CD4-positive, alpha-beta T cell (primary cell): Measurements from ENCODE around the gene UGT1A6. TPM values are rescaled to one million over a fixed set of nuclear protein-coding genes. Genes with fewer than 3 reads are reported as not detected.
A peak's percentile ranks its signal among the peaks of the same experiment; 100 is the strongest.

Experiments
- ATAC-seq: fragments of 200-7000 bp; cut with Tn5 transposase; one replicate; pipeline ENCODE4 v1.10.0; 2022; ENCODE audit warnings: mild to moderate bottlenecking; ENCODE audit not compliant: poor library complexity
- CTCF ChIA-PET: fragments of 350-600 bp; sonication (Branson Sonifier 250); formaldehyde crosslinking; loops from one replicate; lab custom pipeline; 2021; ENCODE audit warnings: antibody characterized with exemption, inconsistent platforms; lab: Charles Lee
- POLR2A ChIA-PET: fragments of 350-600 bp; sonication (Branson Sonifier 250); formaldehyde crosslinking; loops from one replicate; lab custom pipeline; 2021; ENCODE audit warnings: antibody characterized with exemption, inconsistent platforms; lab: Charles Lee
- DNase-seq, 14 experiments: peaks; one replicate each; pipeline ENCODE4 v3.0.0-alpha.2; 2013 to 2020; ENCODE audit warnings: mixed read lengths in 2 of 14
- H3K27ac ChIP-seq, 2 donors: one replicate each; pipeline versions ENCODE4 v1.5.1 to v1.7.0; 2013; ENCODE audit warnings: low read length in 2 of 2, low read depth in 1 of 2, mild to moderate bottlenecking in 1 of 2
- H3K27me3 ChIP-seq, 2 experiments: 1 replicate in 1 of 2; 2 replicates in 1 of 2; pipeline versions ENCODE4 v1.6.1 to v1.7.0; 2013; ENCODE audit warnings: low read length in 2 of 2, control low read depth in 1 of 2, mild to moderate bottlenecking in 1 of 2, moderate library complexity in 1 of 2; ENCODE audit not compliant: insufficient read depth in 2 of 2, control insufficient read depth in 1 of 2
- H3K36me3 ChIP-seq: one replicate; pipeline ENCODE4 v1.6.1; 2013; ENCODE audit warnings: low read length, control low read depth; ENCODE audit not compliant: insufficient read depth
- H3K4me1 ChIP-seq: one replicate; pipeline ENCODE4 v1.6.1; 2013; ENCODE audit warnings: low read length, control low read depth; ENCODE audit not compliant: insufficient read depth
- H3K4me3 ChIP-seq: one replicate; pipeline ENCODE4 v1.5.1; 2013; ENCODE audit warnings: mild to moderate bottlenecking, low read length, moderate library complexity
- H3K9me3 ChIP-seq, 2 experiments: 1 replicate in 1 of 2; 2 replicates in 1 of 2; pipeline versions ENCODE4 v1.6.1 to v1.7.0; 2013; ENCODE audit warnings: low read length in 2 of 2, mild to moderate bottlenecking in 2 of 2, control low read depth in 1 of 2, moderate library complexity in 1 of 2; ENCODE audit not compliant: control insufficient read depth in 1 of 2, insufficient read depth in 1 of 2
- H3K27ac Mint-ChIP-seq: one replicate; pipeline ENCODE4 v1.8.0; 2020; ENCODE audit warnings: mixed read lengths
- H3K27me3 Mint-ChIP-seq: one replicate; pipeline ENCODE4 v1.8.0; 2021; ENCODE audit warnings: mixed read lengths
- H3K36me3 Mint-ChIP-seq: one replicate; pipeline ENCODE4 v1.8.0; 2021; ENCODE audit warnings: low read depth, mixed read lengths
- H3K4me1 Mint-ChIP-seq: one replicate; pipeline ENCODE4 v1.8.0; 2021; ENCODE audit warnings: low read depth, mixed read lengths
- H3K4me3 Mint-ChIP-seq: one replicate; pipeline ENCODE4 v1.8.0; 2020; ENCODE audit warnings: mild to moderate bottlenecking, mixed read lengths
- H3K9me3 Mint-ChIP-seq: one replicate; pipeline ENCODE4 v1.8.0; 2020; ENCODE audit warnings: mixed read lengths
- CTCF ChIP-seq: fragments of 200-600 bp; IDR thresholded peaks from one replicate; pipeline ENCODE4 v1.8.0; 2022; ENCODE audit warnings: antibody characterized with exemption, mild to moderate bottlenecking
- intact Hi-C, 2 experiments: fragments of 100-400 bp; cut with DNase I in 1 of 2; cut with micrococcal nuclease in 1 of 2; formaldehyde crosslinking; loops; one replicate each; pipeline versions ENCODE4 v1.15.1 to v1.9.0; 2023 to 2025; cut with DNase I, micrococcal nuclease
- total RNA-seq, 174 experiments: library from RNA in 2 of 174; stranded (reverse) in 2 of 174; gene quantifications; one replicate each; pipeline ENCODE4 v1.2.3 and lab custom pipeline; 2021 to 2026

UGT1A6 gene
- total RNA-seq, 2 experiments from 2014 or later: not detected

GRCh38 chr2:233810385-233810784 is 117.7 kb downstream of the UGT1A6 start:
- no peak overlapping the region for H3K4me3 ChIP-seq
- DNase-seq (no peak), ATAC-seq (no peak)
- no peaks in the 10 kb centered on the region for H3K36me3 ChIP-seq
- Mint-ChIP-seq H3K4me3 (no peak overlapping the region), H3K36me3 (no peaks in the 10 kb centered on the region), H3K9me3 (no peaks in the 10 kb centered on the region), H3K27ac (no peak overlapping the region), H3K4me1 (no peaks in the 10 kb centered on the region), H3K27me3 (peaks cover 10% of the 10 kb centered on the region)
- H3K4me1 ChIP-seq: no peaks in the 10 kb centered on the region
- peaks cover 0 to 10% of the 10 kb centered on the region in 2 experiments for H3K9me3 ChIP-seq
- H3K27ac ChIP-seq: no peak overlapping the region
- intact Hi-C loops: no loop called here
- ChIA-PET CTCF (no interaction called here), POLR2A (no interaction called here)
- H3K27me3 ChIP-seq: peaks cover 6 to 8% of the 10 kb centered on the region in 2 experiments
- TF ChIP-seq CTCF: no peak

- TF ChIP-seq CTCF: no peak
- intact Hi-C loops: no loop called here
- Histone ChIP-seq H3K9me3 (peaks cover 0 to 10% of the 10 kb centered on the region in 2 experiments), H3K27me3 (peaks cover 6 to 8% of the 10 kb centered on the region in 2 experiments), H3K36me3 (no peaks in the 10 kb centered on the region), H3K4me3 (no peak overlapping the region), H3K27ac (no peak overlapping the region), H3K4me1 (no peaks in the 10 kb centered on the region)
- ChIA-PET POLR2A (no interaction called here), CTCF (no interaction called here)
- no peaks in the 10 kb centered on the region for H3K9me3 Mint-ChIP-seq
- no peaks in the 10 kb centered on the region for H3K36me3 Mint-ChIP-seq
- ATAC-seq (no peak), DNase-seq (peak in 1 of 14 experiments; percentile 27)
- no peak overlapping the region for H3K4me3 Mint-ChIP-seq
- no peak overlapping the region for H3K27ac Mint-ChIP-seq
- H3K27me3 Mint-ChIP-seq: peaks cover 10% of the 10 kb centered on the region
- H3K4me1 Mint-ChIP-seq: no peaks in the 10 kb centered on the region
Measured at GRCh38 chr2:233811087-233811486, 118.4 kb downstream of the UGT1A6 start.

- Histone ChIP-seq H3K4me1 (no peaks in the 10 kb centered on the region), H3K36me3 (no peaks in the 10 kb centered on the region), H3K27me3 (peaks cover 8% of the 10 kb centered on the region in 2 experiments), H3K27ac (no peak overlapping the region), H3K4me3 (no peak overlapping the region), H3K9me3 (peaks cover 0 to 10% of the 10 kb centered on the region in 2 experiments)
- CTCF ChIA-PET: no interaction called here
- ATAC-seq (no peak), DNase-seq (peak in 1 of 14 experiments; percentile 17)
- POLR2A ChIA-PET: no interaction called here
- H3K4me1 Mint-ChIP-seq: no peaks in the 10 kb centered on the region
- no peak overlapping the region for H3K4me3 Mint-ChIP-seq
- no peaks in the 10 kb centered on the region for H3K9me3 Mint-ChIP-seq
- no peaks in the 10 kb centered on the region for H3K36me3 Mint-ChIP-seq
- peaks cover 10% of the 10 kb centered on the region for H3K27me3 Mint-ChIP-seq
- intact Hi-C loops: no loop called here
- no peak for TF ChIP-seq CTCF
- no peak overlapping the region for H3K27ac Mint-ChIP-seq
Measured at GRCh38 chr2:233811732-233812131, 119.0 kb downstream of the UGT1A6 start.
